DND-41 (cell line): ENCODE data around the gene NEGR1.

Experiments
- ATAC-seq: fragments of 200-7000 bp; cut with Tn5 transposase; 3 replicates; pipeline ENCODE4 v1.9.1; 2021; ENCODE audit warnings: low read depth; ENCODE audit not compliant: insufficient read depth
- DNase-seq: peaks from one replicate; pipeline ENCODE4 v3.0.0-alpha.2; 2020
- H2AFZ ChIP-seq: 2 replicates; pipeline ENCODE4 v1.6.0; 2012; ENCODE audit warnings: low read depth, low read length
- H3K27ac ChIP-seq: 2 replicates; pipeline ENCODE4 v1.5.1; 2012; ENCODE audit warnings: low read length, inconsistent platforms
- H3K27me3 ChIP-seq: fragments of 200-600 bp; sonication (generic); 2 replicates; pipeline ENCODE4 v1.6.0; 2012; ENCODE audit warnings: low read length, mild to moderate bottlenecking, inconsistent platforms; ENCODE audit not compliant: insufficient read depth, poor library complexity
- H3K36me3 ChIP-seq: 2 replicates; pipeline ENCODE4 v1.5.1; 2012; ENCODE audit warnings: low read length, inconsistent platforms; ENCODE audit not compliant: insufficient read depth
- H3K4me1 ChIP-seq: 2 replicates; pipeline ENCODE4 v1.5.1; 2012; ENCODE audit warnings: mild to moderate bottlenecking, low read length; ENCODE audit not compliant: insufficient read depth
- H3K4me2 ChIP-seq: 2 replicates; pipeline ENCODE4 v1.6.0; 2012; ENCODE audit warnings: mild to moderate bottlenecking, moderate library complexity, low read length, inconsistent platforms; ENCODE audit not compliant: insufficient read depth
- H3K4me3 ChIP-seq, 2 experiments: fragments of 200-600 bp in 1 of 2; shearing (Covaris generic) in 1 of 2; 2 replicates each; pipeline ENCODE4 v1.5.1; 2012 to 2016; ENCODE audit warnings: inconsistent platforms in 2 of 2, low read length in 2 of 2, mild to moderate bottlenecking in 2 of 2, low read depth in 1 of 2, moderate library complexity in 1 of 2
- H3K79me2 ChIP-seq: 2 replicates; pipeline ENCODE4 v1.6.0; 2012; ENCODE audit warnings: low read length, inconsistent platforms; ENCODE audit not compliant: insufficient read depth
- H3K9ac ChIP-seq: 2 replicates; pipeline ENCODE4 v1.6.0; 2012; ENCODE audit warnings: low read depth, mild to moderate bottlenecking, inconsistent platforms, low read length, moderate library complexity
- H3K9me3 ChIP-seq: 2 replicates; pipeline ENCODE4 v1.5.1; 2012; ENCODE audit warnings: low read length, moderate library complexity, mild to moderate bottlenecking, inconsistent platforms; ENCODE audit not compliant: insufficient read depth, severe bottlenecking
- H4K20me1 ChIP-seq: 2 replicates; pipeline ENCODE4 v1.6.0; 2012; ENCODE audit warnings: low read length; ENCODE audit not compliant: insufficient read depth
- CTCF ChIP-seq: IDR thresholded peaks from 2 replicates; pipeline ENCODE4 v1.5.1; 2012; ENCODE audit warnings: borderline replicate concordance, low read length, moderate library complexity, mild to moderate bottlenecking; ENCODE audit not compliant: poor library complexity, severe bottlenecking; ENCODE audit errors: extremely low read depth
- EZH2 ChIP-seq: IDR thresholded peaks from 3 replicates; pipeline ENCODE4 v1.6.1; 2012; ENCODE audit warnings: borderline replicate concordance, low read depth, mild to moderate bottlenecking, moderate library complexity, low read length, inconsistent platforms; ENCODE audit not compliant: severe bottlenecking

NEGR1 gene

GRCh38 chr1:71653952-71654351 lies 628.4 kb downstream of the NEGR1 start:
- no peaks in the 10 kb centered on the region for H3K27me3 ChIP-seq
- no peaks in the 10 kb centered on the region for H3K4me1 ChIP-seq
- H4K20me1 ChIP-seq = no peaks in the 10 kb centered on the region
- no peaks in the 10 kb centered on the region for H3K36me3 ChIP-seq
- H3K4me2 ChIP-seq = no peak overlapping the region
- no peak overlapping the region for H2AFZ ChIP-seq
- DNase-seq = no peak
- no peak for ATAC-seq
- H3K4me3 ChIP-seq = no peak overlapping the region
- no peak overlapping the region for H3K27ac ChIP-seq
- no peaks in the 10 kb centered on the region for H3K79me2 ChIP-seq
- H3K9me3 ChIP-seq = no peaks in the 10 kb centered on the region
- TF ChIP-seq CTCF = no peak
- TF ChIP-seq EZH2 = no peak
- no peak overlapping the region for H3K9ac ChIP-seq

DNA sequence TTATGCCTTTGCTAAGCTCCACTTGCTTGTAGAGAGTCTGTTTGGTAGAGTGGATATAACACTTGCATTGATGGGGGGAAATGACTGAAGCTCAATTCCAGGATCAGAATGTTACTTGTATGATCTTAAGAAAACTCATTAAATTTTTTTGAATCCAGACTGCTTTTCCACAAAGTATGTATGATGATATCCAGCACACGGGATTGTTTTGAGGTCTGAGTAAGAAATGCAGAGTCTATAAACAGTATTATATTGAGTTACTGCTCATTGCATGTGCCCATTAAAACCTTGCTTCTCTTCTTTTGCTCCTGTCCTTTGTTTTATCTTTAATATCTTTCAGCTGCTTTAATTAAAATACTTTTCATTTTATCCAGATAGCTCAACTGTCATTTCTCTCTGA lies 631.1 kb downstream of the NEGR1 start:
- ATAC-seq (no peak), DNase-seq (no peak)
- H3K27ac ChIP-seq = no peak overlapping the region
- H3K9me3 ChIP-seq = no peaks in the 10 kb centered on the region
- H2AFZ ChIP-seq = no peak overlapping the region
- no peak overlapping the region for H3K9ac ChIP-seq
- no peaks in the 10 kb centered on the region for H4K20me1 ChIP-seq
- no peak overlapping the region for H3K4me2 ChIP-seq
- H3K79me2 ChIP-seq = no peaks in the 10 kb centered on the region
- H3K4me1 ChIP-seq = no peaks in the 10 kb centered on the region
- TF ChIP-seq CTCF = no peak
- TF ChIP-seq EZH2 = no peak
- no peak overlapping the region for H3K4me3 ChIP-seq
- H3K36me3 ChIP-seq = no peaks in the 10 kb centered on the region
- H3K27me3 ChIP-seq = no peaks in the 10 kb centered on the region

DNA sequence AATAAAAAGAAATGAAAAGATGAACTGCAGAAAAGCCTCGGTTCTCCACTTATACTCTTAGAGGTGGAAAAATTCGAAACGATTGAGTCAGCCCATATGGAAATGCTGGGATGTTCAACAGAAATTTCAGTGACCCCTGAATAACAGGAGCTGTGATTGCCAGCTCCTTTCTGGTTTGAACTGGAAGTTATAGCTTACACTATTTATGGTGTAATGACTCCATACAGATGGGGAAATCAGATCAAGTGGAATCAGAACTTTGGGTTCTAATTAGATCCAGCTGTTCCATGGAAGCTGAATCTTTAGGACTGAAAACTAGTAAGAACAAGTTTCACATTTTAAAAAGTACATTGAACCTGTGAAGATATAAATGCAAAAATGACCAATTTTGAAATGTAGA lies 632.2 kb downstream of the NEGR1 start:
- Histone ChIP-seq H3K36me3 (no peaks in the 10 kb centered on the region), H3K27ac (no peak overlapping the region), H2AFZ (no peak overlapping the region), H3K4me3 (no peak overlapping the region), H3K4me2 (no peak overlapping the region), H3K79me2 (no peaks in the 10 kb centered on the region), H3K4me1 (no peaks in the 10 kb centered on the region), H3K9me3 (no peaks in the 10 kb centered on the region), H4K20me1 (no peaks in the 10 kb centered on the region), H3K27me3 (no peaks in the 10 kb centered on the region), H3K9ac (no peak overlapping the region)
- ATAC-seq (no peak), DNase-seq (no peak)
- no peak for TF ChIP-seq EZH2
- no peak for TF ChIP-seq CTCF

DNA sequence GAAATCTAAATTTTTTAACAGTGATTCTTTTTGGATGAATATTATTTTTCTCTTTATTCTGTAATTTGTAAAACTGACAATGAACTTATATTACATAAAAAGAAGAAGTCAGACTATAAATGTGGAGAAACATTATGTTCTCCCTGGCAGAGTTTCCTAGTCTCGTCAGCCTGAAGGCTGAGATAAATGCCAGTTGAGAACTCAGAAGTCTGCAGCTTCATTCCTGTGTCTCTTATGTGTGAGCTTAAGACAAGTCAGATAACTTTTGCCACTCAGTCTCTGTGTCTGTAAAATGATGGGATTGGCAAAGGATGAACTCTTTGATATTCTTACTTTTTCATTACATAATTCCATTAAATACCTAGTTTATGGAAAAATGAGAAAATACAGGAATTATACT lies 632.7 kb downstream of the NEGR1 start:
- DNase-seq = no peak
- Histone ChIP-seq H3K4me1 (no peaks in the 10 kb centered on the region), H3K27ac (no peak overlapping the region), H3K36me3 (no peaks in the 10 kb centered on the region), H3K9ac (no peak overlapping the region), H3K4me2 (no peak overlapping the region), H3K9me3 (no peaks in the 10 kb centered on the region), H2AFZ (no peak overlapping the region), H3K4me3 (no peak overlapping the region), H3K79me2 (no peaks in the 10 kb centered on the region), H4K20me1 (no peaks in the 10 kb centered on the region), H3K27me3 (no peaks in the 10 kb centered on the region)
- no peak for ATAC-seq
- no peak for TF ChIP-seq EZH2
- TF ChIP-seq CTCF = no peak
